Heart left ventricle (tissue), 13 donors: Measurements from ENCODE around the gene OGDHL.

Source experiments
- POLR2A ChIP-seq, 2 donors: fragments of 450-650 bp; IDR thresholded peaks; one replicate each; pipeline ENCODE4 v1.6.1; 2017; ENCODE audit warnings: antibody characterized with exemption in 2 of 2, mild to moderate bottlenecking in 2 of 2, moderate library complexity in 2 of 2
- TF ChIP-seq, protein P1 (sequence below), 12 donors: fragments of 200-600 bp; sonication (generic) in 4 of 12; IDR thresholded peaks; one replicate each; pipeline versions ENCODE4 v1.5.0 to v1.8.0; 2018 to 2022; ENCODE audit warnings: antibody characterized with exemption in 12 of 12, mild to moderate bottlenecking in 5 of 12
- donor health status: ischemic (EF 13 %, LVEDD 7.1; RV severe dilation, severe dysfunction).
- donor health status: DM: no; HTN: yes; CAD: no.
- donor health status: DM: no; HTN: no; CAD: no.
- donor health status: ischemic (EF 25% LVEDD 6.9; RV normal size, moderate dysfunction).
- donor health status: ischemic (EF 25% LVEDD 5.7; RV mildly dilated, moderate dysfunction).
- donor health status: ischemic (EF 35%, LVEDD 5.7; RV mildly dilated, moderate dysfunction).
- donor health status: nonischemic (EF 11% LVEDD 7.7; RV severe dilation, severe dysfunction).
- donor health status: DM: yes; HTN: yes; CAD: no.
- donor health status: PGD.
- donor health status: ischemic (EF 29% LVEDD 5.4; RV normal size, mild dysfunction).
- donor health status: nonischemic (EF 23%, LVEDD 6.1; RV moderate dilation, normal function).

- TF ChIP-seq, protein P1, sequence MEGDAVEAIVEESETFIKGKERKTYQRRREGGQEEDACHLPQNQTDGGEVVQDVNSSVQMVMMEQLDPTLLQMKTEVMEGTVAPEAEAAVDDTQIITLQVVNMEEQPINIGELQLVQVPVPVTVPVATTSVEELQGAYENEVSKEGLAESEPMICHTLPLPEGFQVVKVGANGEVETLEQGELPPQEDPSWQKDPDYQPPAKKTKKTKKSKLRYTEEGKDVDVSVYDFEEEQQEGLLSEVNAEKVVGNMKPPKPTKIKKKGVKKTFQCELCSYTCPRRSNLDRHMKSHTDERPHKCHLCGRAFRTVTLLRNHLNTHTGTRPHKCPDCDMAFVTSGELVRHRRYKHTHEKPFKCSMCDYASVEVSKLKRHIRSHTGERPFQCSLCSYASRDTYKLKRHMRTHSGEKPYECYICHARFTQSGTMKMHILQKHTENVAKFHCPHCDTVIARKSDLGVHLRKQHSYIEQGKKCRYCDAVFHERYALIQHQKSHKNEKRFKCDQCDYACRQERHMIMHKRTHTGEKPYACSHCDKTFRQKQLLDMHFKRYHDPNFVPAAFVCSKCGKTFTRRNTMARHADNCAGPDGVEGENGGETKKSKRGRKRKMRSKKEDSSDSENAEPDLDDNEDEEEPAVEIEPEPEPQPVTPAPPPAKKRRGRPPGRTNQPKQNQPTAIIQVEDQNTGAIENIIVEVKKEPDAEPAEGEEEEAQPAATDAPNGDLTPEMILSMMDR (IDR thresholded peaks at IDR 0.05): no peak
- no peak for TF ChIP-seq POLR2A (IDR thresholded peaks at IDR 0.05)
Measured at GRCh38 chr10:49767752-49768151, 5.6 kb upstream of the OGDHL start.
